NCI-H345 (cell line): ENCODE results near the gene VAMP8.

Source experiments
- DNase-seq: peaks from one replicate; lab custom pipeline; 2025; lab: John Stamatoyannopoulos, UW

Gene VAMP8

GRCh38 chr2:85619617-85620016, 42.2 kb downstream of the VAMP8 start:
- DNase-seq, result no peak

- no peak for DNase-seq
Measured at GRCh38 chr2:85621338-85621737, 44.0 kb downstream of the VAMP8 start.

GRCh38 chr2:85623991-85624390, 46.6 kb downstream of the VAMP8 start:
- DNase-seq, result no peak

- DNase-seq, result no peak
Measured at GRCh38 chr2:85628658-85629057, 51.3 kb downstream of the VAMP8 start.

- DNase-seq, result no peak
Measured at GRCh38 chr2:85631316-85631715, 53.9 kb downstream of the VAMP8 start.
